ENCODE results near the gene GDNF. TPM values are rescaled to one million over a fixed set of nuclear protein-coding genes. Genes with fewer than 3 reads are reported as not detected.
"Not testable (repeated sequence)": the region's sequence is repeated elsewhere in the genome, so short reads cannot be mapped to it uniquely, and the experiment has no call there.

The GDNF gene
- total RNA-seq, 1 experiment from 2014 or later: not detected

GRCh38 chr5:37871023-37871815 lies 31.4 kb upstream of the GDNF start:
- Mint-ChIP-seq H3K9me3 (ENCODE audit: unreplicated experiment) (no peaks in the 10 kb centered on the region), H3K27ac (ENCODE audit: unreplicated experiment) (no peak overlapping the region), H3K36me3 (ENCODE audit: insufficient read depth, unreplicated experiment) (no peaks in the 10 kb centered on the region), H3K27me3 (ENCODE audit: insufficient read depth, unreplicated experiment) (peaks cover 19% of the 10 kb centered on the region), H3K4me1 (ENCODE audit: low read depth, unreplicated experiment) (no peaks in the 10 kb centered on the region), H3K4me3 (ENCODE audit: unreplicated experiment) (no peak overlapping the region)
- POLR2A ChIA-PET: no interaction called here
- Histone ChIP-seq H3K4me1 (no peaks in the 10 kb centered on the region), H3K9me3 (no peaks in the 10 kb centered on the region; the same call in 1 of the 2 replicates), H3K4me3 (ENCODE audit: low read depth, low read length) (no peak overlapping the region), H3K27me3 (replicated peaks; ENCODE audit: control insufficient read depth, insufficient read depth, low read length) (no peaks in the 10 kb centered on the region), H3K36me3 (ENCODE audit: control insufficient read depth, insufficient read depth, low read length) (no peaks in the 10 kb centered on the region)
- no peak for TF ChIP-seq CTCF (IDR thresholded peaks at IDR 0.05; ENCODE audit: insufficient read depth in 1 of 2, low read depth in 1 of 2, low read length in 1 of 2, severe bottlenecking in 1 of 2, unreplicated experiment in 1 of 2)
- DNase-seq: no peak
- BruUV-seq (replicated peaks): no TSS peak
- intact Hi-C loops (cut with micrococcal nuclease; ENCODE audit: unreplicated experiment): no loop called here
- CTCF ChIA-PET: no interaction called here

DNA sequence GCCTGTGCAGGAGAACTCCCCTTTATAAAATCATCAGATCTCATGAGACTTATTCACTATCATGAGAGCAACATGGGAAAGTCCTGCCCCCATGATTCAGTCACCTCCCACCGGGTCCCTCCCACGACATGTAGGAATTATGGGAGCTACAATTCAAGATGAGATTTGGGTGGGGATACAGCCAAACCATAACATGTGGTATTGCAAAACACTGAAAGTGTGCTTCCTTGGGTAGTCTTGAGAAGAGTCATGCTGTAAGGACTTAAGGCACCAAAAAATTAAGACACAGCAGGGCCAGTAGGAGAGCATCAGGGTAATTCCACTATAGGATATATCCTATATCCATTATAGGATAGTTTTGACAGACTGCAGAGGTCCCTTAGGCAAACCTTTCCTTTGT lies 29.4 kb upstream of the GDNF start:
- Mint-ChIP-seq H3K4me3 (ENCODE audit: unreplicated experiment) (no peak overlapping the region), H3K36me3 (ENCODE audit: insufficient read depth, unreplicated experiment) (no peaks in the 10 kb centered on the region), H3K9me3 (ENCODE audit: unreplicated experiment) (no peaks in the 10 kb centered on the region), H3K27me3 (ENCODE audit: insufficient read depth, unreplicated experiment) (peaks cover 21% of the 10 kb centered on the region), H3K27ac (ENCODE audit: unreplicated experiment) (no peak overlapping the region), H3K4me1 (ENCODE audit: low read depth, unreplicated experiment) (no peaks in the 10 kb centered on the region)
- no TSS peak for BruUV-seq (replicated peaks)
- H3K27me3 ChIP-seq (replicated peaks; ENCODE audit: control insufficient read depth, insufficient read depth, low read length): no peaks in the 10 kb centered on the region
- H3K4me1 ChIP-seq: no peaks in the 10 kb centered on the region
- no peak overlapping the region for H3K4me3 ChIP-seq (ENCODE audit: low read depth, low read length)
- ChIA-PET POLR2A (no interaction called here), CTCF (no interaction called here)
- intact Hi-C loops (cut with micrococcal nuclease; ENCODE audit: unreplicated experiment): no loop called here
- no peak for DNase-seq
- no peaks in the 10 kb centered on the region; the same call in 1 of the 2 replicates for H3K9me3 ChIP-seq
- no peaks in the 10 kb centered on the region for H3K36me3 ChIP-seq (ENCODE audit: control insufficient read depth, insufficient read depth, low read length)
- TF ChIP-seq CTCF (IDR thresholded peaks at IDR 0.05; ENCODE audit: insufficient read depth in 1 of 2, low read depth in 1 of 2, low read length in 1 of 2, severe bottlenecking in 1 of 2, unreplicated experiment in 1 of 2): no peak

DNA sequence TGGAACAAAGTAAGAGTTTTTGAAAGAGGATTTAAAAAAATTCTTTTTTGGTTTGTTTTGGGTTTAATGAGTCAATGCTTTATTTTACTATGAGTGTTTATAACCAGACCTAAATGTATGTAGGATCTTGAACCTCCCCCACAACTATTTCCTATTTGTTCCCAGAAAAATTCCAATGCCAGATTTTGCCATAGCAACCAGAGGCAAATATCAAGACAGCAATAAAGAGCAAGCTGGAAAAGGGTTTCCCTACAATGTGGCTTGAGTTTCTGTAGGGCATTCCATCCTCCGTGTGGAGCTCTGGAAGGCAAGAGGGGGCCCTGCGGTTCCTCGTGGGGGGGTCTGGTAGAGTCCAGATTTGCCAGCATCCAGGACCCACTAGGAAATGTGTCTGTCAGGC lies 27.8 kb upstream of the GDNF start:
- H3K27me3 Mint-ChIP-seq (ENCODE audit: insufficient read depth, unreplicated experiment): peaks cover 18% of the 10 kb centered on the region
- no peaks in the 10 kb centered on the region for H3K36me3 ChIP-seq (ENCODE audit: control insufficient read depth, insufficient read depth, low read length)
- CTCF ChIA-PET: no interaction called here

GRCh38 chr5:37862907-37863306 lies 23.1 kb upstream of the GDNF start:
- peaks cover 12% of the 10 kb centered on the region for H3K27me3 Mint-ChIP-seq (ENCODE audit: insufficient read depth, unreplicated experiment)
- not testable (repeated sequence) for H3K36me3 Mint-ChIP-seq (ENCODE audit: insufficient read depth, unreplicated experiment)

More for the DNA sequence above, 27.8 kb upstream of the GDNF start:
- H3K4me1 ChIP-seq: no peaks in the 10 kb centered on the region
- TF ChIP-seq CTCF (IDR thresholded peaks at IDR 0.05; ENCODE audit: insufficient read depth in 1 of 2, low read depth in 1 of 2, low read length in 1 of 2, severe bottlenecking in 1 of 2, unreplicated experiment in 1 of 2): no peak
- intact Hi-C loops (cut with micrococcal nuclease; ENCODE audit: unreplicated experiment): no loop called here
- POLR2A ChIA-PET: no interaction called here
- no peak for DNase-seq
- no peak overlapping the region for H3K27ac Mint-ChIP-seq (ENCODE audit: unreplicated experiment)
- no peaks in the 10 kb centered on the region for H3K36me3 Mint-ChIP-seq (ENCODE audit: insufficient read depth, unreplicated experiment)
- no peaks in the 10 kb centered on the region for H3K27me3 ChIP-seq (replicated peaks; ENCODE audit: control insufficient read depth, insufficient read depth, low read length)
- H3K4me1 Mint-ChIP-seq (ENCODE audit: low read depth, unreplicated experiment): no peaks in the 10 kb centered on the region
- no peak overlapping the region for H3K4me3 Mint-ChIP-seq (ENCODE audit: unreplicated experiment)
- H3K4me3 ChIP-seq (ENCODE audit: low read depth, low read length): no peak overlapping the region
- H3K9me3 Mint-ChIP-seq (ENCODE audit: unreplicated experiment): no peaks in the 10 kb centered on the region
- no TSS peak for BruUV-seq (replicated peaks)
- H3K9me3 ChIP-seq: no peaks in the 10 kb centered on the region; the same call in 1 of the 2 replicates

More at GRCh38 chr5:37862907-37863306, 23.1 kb upstream of the GDNF start:
- H3K4me1 ChIP-seq; H3K27ac Mint-ChIP-seq (ENCODE audit: unreplicated experiment); H3K9me3 Mint-ChIP-seq (ENCODE audit: unreplicated experiment); H3K4me3 Mint-ChIP-seq (ENCODE audit: unreplicated experiment); POLR2A ChIA-PET; H3K36me3 ChIP-seq (ENCODE audit: control insufficient read depth, insufficient read depth, low read length); BruUV-seq (replicated peaks); intact Hi-C loops (cut with micrococcal nuclease; ENCODE audit: unreplicated experiment); H3K27me3 ChIP-seq (replicated peaks; ENCODE audit: control insufficient read depth, insufficient read depth, low read length); H3K4me3 ChIP-seq (ENCODE audit: low read depth, low read length); H3K9me3 ChIP-seq; DNase-seq; H3K4me1 Mint-ChIP-seq (ENCODE audit: low read depth, unreplicated experiment); CTCF ChIA-PET: not testable (repeated sequence)

Data from Caco-2 (cell line).